ENCODE data around the gene GRID2.
"Not testable (repeated sequence)": the region's sequence is repeated elsewhere in the genome, so short reads cannot be mapped to it uniquely, and the experiment has no call there.

GRID2 gene

DNA sequence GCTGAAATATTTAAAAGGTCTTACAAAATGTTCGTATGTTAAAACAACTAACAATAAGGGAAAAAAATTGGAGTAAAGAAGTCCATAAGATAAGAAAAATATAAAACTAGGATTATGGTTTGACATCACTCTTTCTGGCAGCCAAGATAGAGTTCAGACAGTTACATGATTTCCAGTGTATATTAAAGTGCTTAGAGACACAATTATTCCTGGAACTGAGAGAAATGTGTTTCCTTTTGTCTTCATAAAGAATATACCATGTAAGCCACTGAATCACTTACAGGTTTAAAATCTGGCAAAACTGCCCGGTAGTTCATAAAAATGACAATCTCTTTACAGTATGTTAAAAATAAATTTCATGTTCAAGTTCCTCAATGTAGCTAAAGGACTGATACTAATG is 986.1 kb downstream of the GRID2 start:
- Histone ChIP-seq H3K79me1 (ENCODE audit: low read length) (no peaks in the 10 kb centered on the region), H2AK5ac (ENCODE audit: low read length) (no peak overlapping the region), H3K9ac (ENCODE audit: low read length) (no peak overlapping the region), H2BK120ac (ENCODE audit: insufficient read depth, low read length, poor library complexity) (no peak overlapping the region), H3K23ac (ENCODE audit: low read length) (no peak overlapping the region), H2BK5ac (ENCODE audit: low read depth, low read length, poor library complexity) (no peak overlapping the region), H4K8ac (ENCODE audit: low read depth, low read length) (no peak overlapping the region), H3K27ac (ENCODE audit: low read depth, low read length) (no peak overlapping the region), H3K4me1 (ENCODE audit: control insufficient read depth in 1 of 2, insufficient read depth in 2 of 2, low read length in 2 of 2) (no peaks in the 10 kb centered on the region), H3K36me3 (ENCODE audit: control insufficient read depth in 1 of 2, insufficient read depth in 2 of 2, low read length in 2 of 2) (no peaks in the 10 kb centered on the region), H3K9me3 (ENCODE audit: insufficient read depth, low read depth, low read length) (no peaks in the 10 kb centered on the region), H3K14ac (ENCODE audit: low read length) (no peak overlapping the region), H2BK12ac (ENCODE audit: low read length) (no peak overlapping the region), H3K4ac (ENCODE audit: low read depth, low read length) (no peak overlapping the region), H3K18ac (ENCODE audit: low read length) (no peak overlapping the region), H3K4me3 (ENCODE audit: low read depth, low read length) (no peak overlapping the region), H2AFZ (ENCODE audit: insufficient read depth, low read length, poor library complexity) (no peak overlapping the region), H4K91ac (ENCODE audit: low read depth, low read length) (no peak overlapping the region), H4K12ac (ENCODE audit: low read depth, low read length) (no peak overlapping the region), H3K79me2 (ENCODE audit: control insufficient read depth, insufficient read depth, low read length, poor library complexity) (no peaks in the 10 kb centered on the region), H3K27me3 (ENCODE audit: insufficient read depth, low read length) (no peaks in the 10 kb centered on the region), H3K4me2 (ENCODE audit: low read length) (no peak overlapping the region)
- no peak for DNase-seq
- WGBS (ENCODE audit: extremely low coverage, insufficient coverage, insufficient read length) = no CpG with 5 or more reads among the region's 2 CpGs

DNA sequence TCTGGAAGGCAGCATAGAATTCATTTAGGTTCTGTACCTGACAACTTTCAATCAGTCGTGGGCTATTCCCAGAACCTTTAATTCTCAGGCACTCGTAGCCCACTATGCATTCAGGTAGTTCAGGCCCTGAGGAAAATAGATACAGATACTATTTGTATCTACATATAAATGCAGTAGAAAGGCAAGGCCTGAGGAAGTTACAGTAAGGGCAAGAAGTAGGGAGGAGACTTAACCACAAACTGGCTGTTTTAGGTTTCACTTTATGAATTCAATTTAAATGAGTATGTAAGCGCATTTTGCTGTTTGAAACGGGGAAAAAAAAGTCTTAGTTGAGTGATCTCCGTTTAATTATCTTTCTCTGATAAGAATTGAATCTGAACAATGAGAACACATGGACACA is 995.4 kb downstream of the GRID2 start:
- no peak overlapping the region for H3K4me3 ChIP-seq (ENCODE audit: low read depth, low read length)

DNA sequence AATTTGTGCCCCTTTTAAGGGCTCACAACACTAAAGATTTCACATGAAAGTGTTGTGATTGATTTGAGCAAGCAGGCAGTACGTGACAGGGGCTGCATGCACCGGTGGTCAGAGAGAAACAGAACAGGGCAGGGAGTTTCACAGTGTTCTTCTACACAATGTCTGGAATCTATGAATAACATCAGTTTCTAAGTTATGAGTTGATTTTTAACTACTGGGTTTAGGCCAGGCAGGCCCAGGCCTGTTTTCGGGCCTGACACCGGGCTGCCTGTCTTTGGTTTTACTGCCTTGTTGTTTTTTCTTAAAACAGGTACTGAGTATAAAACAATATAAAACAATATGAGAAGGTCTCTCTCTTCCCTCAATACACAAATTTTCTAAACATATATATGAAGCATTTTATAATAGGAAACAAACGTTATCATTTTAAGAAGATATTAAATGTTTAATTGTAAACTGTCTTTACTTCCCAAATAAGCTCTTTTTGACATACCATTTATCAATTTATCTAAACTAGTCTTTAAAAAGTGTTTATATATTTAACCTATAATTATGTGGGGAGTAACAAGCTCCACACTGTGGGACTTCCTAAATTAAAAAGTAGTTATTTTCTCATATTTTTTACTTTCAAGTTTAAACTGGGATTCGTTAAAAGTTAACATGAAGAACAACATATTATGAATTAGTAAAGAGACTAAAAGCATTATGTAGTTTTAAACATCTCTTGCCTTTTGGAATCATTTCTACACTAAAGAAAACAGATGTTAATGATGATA is 997.2 kb downstream of the GRID2 start:
- not testable (repeated sequence) for H3K4me2 ChIP-seq (ENCODE audit: low read length); H2BK12ac ChIP-seq (ENCODE audit: low read length); DNase-seq; H3K79me2 ChIP-seq (ENCODE audit: control insufficient read depth, insufficient read depth, low read length, poor library complexity); H3K9me3 ChIP-seq (ENCODE audit: insufficient read depth, low read depth, low read length); H3K79me1 ChIP-seq (ENCODE audit: low read length); H3K14ac ChIP-seq (ENCODE audit: low read length); H3K23ac ChIP-seq (ENCODE audit: low read length); H3K18ac ChIP-seq (ENCODE audit: low read length); H3K27ac ChIP-seq (ENCODE audit: low read depth, low read length); H3K9ac ChIP-seq (ENCODE audit: low read length); H3K27me3 ChIP-seq (ENCODE audit: insufficient read depth, low read length); H3K36me3 ChIP-seq (ENCODE audit: control insufficient read depth in 1 of 2, insufficient read depth in 2 of 2, low read length in 2 of 2); H3K4ac ChIP-seq (ENCODE audit: low read depth, low read length); H2BK5ac ChIP-seq (ENCODE audit: low read depth, low read length, poor library complexity); H2BK120ac ChIP-seq (ENCODE audit: insufficient read depth, low read length, poor library complexity); H3K4me1 ChIP-seq (ENCODE audit: control insufficient read depth in 1 of 2, insufficient read depth in 2 of 2, low read length in 2 of 2); H2AK5ac ChIP-seq (ENCODE audit: low read length); H4K12ac ChIP-seq (ENCODE audit: low read depth, low read length); H3K4me3 ChIP-seq (ENCODE audit: low read depth, low read length); H2AFZ ChIP-seq (ENCODE audit: insufficient read depth, low read length, poor library complexity); H4K91ac ChIP-seq (ENCODE audit: low read depth, low read length); H4K8ac ChIP-seq (ENCODE audit: low read depth, low read length)
- no CpG with 5 or more reads among the region's 6 CpGs for WGBS (ENCODE audit: extremely low coverage, insufficient coverage, insufficient read length)

More for the DNA sequence above, 995.4 kb downstream of the GRID2 start:
- no peak overlapping the region for H3K23ac ChIP-seq (ENCODE audit: low read length)
- H3K9me3 ChIP-seq (ENCODE audit: insufficient read depth, low read depth, low read length) = no peaks in the 10 kb centered on the region
- H4K12ac ChIP-seq (ENCODE audit: low read depth, low read length) = no peak overlapping the region
- no peak overlapping the region for H4K91ac ChIP-seq (ENCODE audit: low read depth, low read length)
- H2AFZ ChIP-seq (ENCODE audit: insufficient read depth, low read length, poor library complexity) = no peak overlapping the region
- H2AK5ac ChIP-seq (ENCODE audit: low read length) = no peak overlapping the region
- no peaks in the 10 kb centered on the region for H3K36me3 ChIP-seq (ENCODE audit: control insufficient read depth in 1 of 2, insufficient read depth in 2 of 2, low read length in 2 of 2)
- no peak overlapping the region for H3K9ac ChIP-seq (ENCODE audit: low read length)
- no peaks in the 10 kb centered on the region for H3K4me1 ChIP-seq (ENCODE audit: control insufficient read depth in 1 of 2, insufficient read depth in 2 of 2, low read length in 2 of 2)
- no peak overlapping the region for H4K8ac ChIP-seq (ENCODE audit: low read depth, low read length)
- no peak overlapping the region for H3K27ac ChIP-seq (ENCODE audit: low read depth, low read length)
- no peak for DNase-seq
- no peaks in the 10 kb centered on the region for H3K79me2 ChIP-seq (ENCODE audit: control insufficient read depth, insufficient read depth, low read length, poor library complexity)
- H2BK5ac ChIP-seq (ENCODE audit: low read depth, low read length, poor library complexity) = no peak overlapping the region
- no peak overlapping the region for H3K4me2 ChIP-seq (ENCODE audit: low read length)
- H3K18ac ChIP-seq (ENCODE audit: low read length) = no peak overlapping the region
- no peak overlapping the region for H3K4ac ChIP-seq (ENCODE audit: low read depth, low read length)
- WGBS (ENCODE audit: extremely low coverage, insufficient coverage, insufficient read length) = no CpG with 5 or more reads among the region's 5 CpGs
- no peaks in the 10 kb centered on the region for H3K79me1 ChIP-seq (ENCODE audit: low read length)
- no peak overlapping the region for H2BK12ac ChIP-seq (ENCODE audit: low read length)
- no peaks in the 10 kb centered on the region for H3K27me3 ChIP-seq (ENCODE audit: insufficient read depth, low read length)
- H2BK120ac ChIP-seq (ENCODE audit: insufficient read depth, low read length, poor library complexity) = no peak overlapping the region
- no peak overlapping the region for H3K14ac ChIP-seq (ENCODE audit: low read length)

DNA sequence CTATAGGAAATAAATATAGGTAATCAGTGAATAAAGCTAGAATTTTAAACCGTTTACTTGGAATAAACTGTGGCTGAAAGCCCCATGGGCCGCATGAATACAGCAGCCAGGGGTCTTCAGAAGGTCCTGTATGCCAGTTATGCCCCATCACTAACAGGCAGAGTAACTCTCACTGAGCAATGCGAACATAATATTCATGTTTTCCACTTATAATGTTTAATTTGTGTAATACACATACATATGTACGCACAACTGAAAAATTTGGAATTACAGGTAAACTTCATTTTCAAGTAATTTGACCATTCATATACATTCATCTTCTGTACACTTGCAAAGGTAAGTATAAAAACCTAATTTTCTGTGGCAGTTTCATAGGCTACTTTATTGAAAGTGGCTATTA is 998.5 kb downstream of the GRID2 start:
- DNase-seq = no peak
- Histone ChIP-seq H2BK5ac (ENCODE audit: low read depth, low read length, poor library complexity) (no peak overlapping the region), H2BK12ac (ENCODE audit: low read length) (no peak overlapping the region), H3K9ac (ENCODE audit: low read length) (no peak overlapping the region), H3K23ac (ENCODE audit: low read length) (no peak overlapping the region), H4K91ac (ENCODE audit: low read depth, low read length) (no peak overlapping the region), H3K79me2 (ENCODE audit: control insufficient read depth, insufficient read depth, low read length, poor library complexity) (no peaks in the 10 kb centered on the region), H2BK120ac (ENCODE audit: insufficient read depth, low read length, poor library complexity) (no peak overlapping the region), H3K79me1 (ENCODE audit: low read length) (no peaks in the 10 kb centered on the region), H3K4ac (ENCODE audit: low read depth, low read length) (no peak overlapping the region), H3K4me2 (ENCODE audit: low read length) (no peak overlapping the region), H3K36me3 (ENCODE audit: control insufficient read depth in 1 of 2, insufficient read depth in 2 of 2, low read length in 2 of 2) (no peaks in the 10 kb centered on the region), H3K4me1 (ENCODE audit: control insufficient read depth in 1 of 2, insufficient read depth in 2 of 2, low read length in 2 of 2) (no peaks in the 10 kb centered on the region), H3K9me3 (ENCODE audit: insufficient read depth, low read depth, low read length) (no peaks in the 10 kb centered on the region), H3K18ac (ENCODE audit: low read length) (no peak overlapping the region), H3K27ac (ENCODE audit: low read depth, low read length) (no peak overlapping the region), H3K4me3 (ENCODE audit: low read depth, low read length) (no peak overlapping the region), H2AFZ (ENCODE audit: insufficient read depth, low read length, poor library complexity) (no peak overlapping the region), H3K14ac (ENCODE audit: low read length) (no peak overlapping the region), H4K8ac (ENCODE audit: low read depth, low read length) (no peak overlapping the region), H3K27me3 (ENCODE audit: insufficient read depth, low read length) (no peaks in the 10 kb centered on the region), H4K12ac (ENCODE audit: low read depth, low read length) (no peak overlapping the region), H2AK5ac (ENCODE audit: low read length) (no peak overlapping the region)
- WGBS (ENCODE audit: extremely low coverage, insufficient coverage, insufficient read length) = no CpG with 5 or more reads among the region's 4 CpGs

Measured in trophoblast cell (in vitro differentiated cells and primary cell).